DOHH2 (cell line): ENCODE data around the gene FBN2.

Experiments
- H3F3A ChIP-seq: fragments of 200-600 bp; sonication (generic), shearing (Covaris generic); 2 replicates; pipeline ENCODE4 v1.6.0; 2016; ENCODE audit warnings: antibody characterized with exemption, mild to moderate bottlenecking; ENCODE audit not compliant: control insufficient read depth, insufficient read depth
- H3K27ac ChIP-seq: fragments of 200-600 bp; sonication (generic); 2 replicates; pipeline ENCODE4 v1.5.1; 2014; ENCODE audit warnings: low read depth, mild to moderate bottlenecking, low read length, moderate library complexity
- H3K27me3 ChIP-seq: fragments of 200-600 bp; sonication (generic); 2 replicates; pipeline ENCODE4 v1.6.1; 2014; ENCODE audit warnings: mild to moderate bottlenecking, low read length, mixed read lengths; ENCODE audit not compliant: control insufficient read depth
- H3K36me3 ChIP-seq: fragments of 200-600 bp; sonication (generic); 2 replicates; pipeline ENCODE4 v1.6.1; 2014; ENCODE audit warnings: mild to moderate bottlenecking, low read length, moderate library complexity, mixed read lengths; ENCODE audit not compliant: control insufficient read depth
- H3K4me1 ChIP-seq: fragments of 200-600 bp; sonication (generic); 2 replicates; pipeline ENCODE4 v1.6.1; 2014; ENCODE audit warnings: mild to moderate bottlenecking, low read length, mixed read lengths; ENCODE audit not compliant: control insufficient read depth
- H3K4me2 ChIP-seq: fragments of 200-600 bp; sonication (generic); 2 replicates; pipeline ENCODE4 v1.6.0; 2014; ENCODE audit warnings: mild to moderate bottlenecking, low read length, moderate library complexity
- H3K4me3 ChIP-seq: fragments of 200-600 bp; sonication (generic); 2 replicates; pipeline ENCODE4 v1.5.1; 2014; ENCODE audit warnings: mild to moderate bottlenecking, low read length, mixed read lengths
- H3K79me2 ChIP-seq: fragments of 200-600 bp; sonication (generic); 2 replicates; pipeline ENCODE4 v1.6.1; 2014; ENCODE audit warnings: mild to moderate bottlenecking, low read length, mixed read lengths; ENCODE audit not compliant: control insufficient read depth
- H3K9me2 ChIP-seq: fragments of 200-600 bp; sonication (generic); replicated peaks from 2 replicates; pipeline ENCODE4 v1.6.1; 2014; ENCODE audit warnings: mild to moderate bottlenecking, low read length, mixed read lengths; ENCODE audit not compliant: control insufficient read depth
- H3K9me3 ChIP-seq: fragments of 200-600 bp; sonication (generic); 2 replicates; pipeline ENCODE4 v1.6.1; 2014; ENCODE audit warnings: antibody characterized with exemption, low read length, mixed read lengths; ENCODE audit not compliant: control insufficient read depth, insufficient read depth
- H4K20me1 ChIP-seq: fragments of 200-600 bp; sonication (generic); 2 replicates; pipeline ENCODE4 v1.6.0; 2014; ENCODE audit warnings: low read depth, mild to moderate bottlenecking, antibody characterized with exemption, low read length, moderate library complexity; ENCODE audit not compliant: control insufficient read depth, insufficient read depth
- CTCF ChIP-seq: fragments of 200-600 bp; sonication (generic); IDR thresholded peaks from one replicate; pipeline ENCODE4 v1.5.1; 2014; ENCODE audit warnings: antibody characterized with exemption, mild to moderate bottlenecking, low read depth, low read length; ENCODE audit not compliant: poor library complexity, severe bottlenecking
- EZH2phosphoT487 ChIP-seq: fragments of 200-600 bp; sonication (generic); IDR thresholded peaks from 2 replicates; pipeline ENCODE4 v1.6.1; 2017; ENCODE audit warnings: borderline replicate concordance, mild to moderate bottlenecking, antibody characterized with exemption, low read length, moderate library complexity, mixed read lengths

The FBN2 gene

DNA sequence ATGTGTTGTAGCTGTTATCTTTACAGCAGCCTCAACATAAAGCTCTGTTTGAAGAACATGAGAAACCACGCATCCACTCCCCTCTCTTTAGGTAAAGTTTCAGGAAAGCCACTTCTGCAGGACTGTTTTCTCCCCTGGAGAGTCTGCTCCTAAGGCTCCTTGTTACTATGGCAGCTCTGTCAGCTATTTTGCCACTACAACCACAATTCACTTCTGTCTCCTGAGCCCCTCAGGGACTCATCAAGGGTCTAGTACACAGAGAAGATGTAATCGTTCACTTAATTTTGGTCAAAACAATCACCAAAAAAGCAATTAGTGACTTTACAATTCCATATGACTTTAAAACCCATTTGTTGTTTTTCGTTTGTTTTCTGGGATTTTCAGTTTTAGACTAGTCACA, 157.7 kb downstream of the FBN2 start:
- Histone ChIP-seq H3K36me3 (no peaks in the 10 kb centered on the region), H3F3A (no peaks in the 10 kb centered on the region), H3K4me1 (no peaks in the 10 kb centered on the region), H4K20me1 (no peaks in the 10 kb centered on the region), H3K79me2 (no peaks in the 10 kb centered on the region), H3K4me2 (no peak overlapping the region), H3K4me3 (no peak overlapping the region), H3K9me3 (no peaks in the 10 kb centered on the region), H3K27ac (no peak overlapping the region), H3K27me3 (no peaks in the 10 kb centered on the region), H3K9me2 (no peaks in the 10 kb centered on the region)
- TF ChIP-seq CTCF (no peak), EZH2phosphoT487 (no peak)

DNA sequence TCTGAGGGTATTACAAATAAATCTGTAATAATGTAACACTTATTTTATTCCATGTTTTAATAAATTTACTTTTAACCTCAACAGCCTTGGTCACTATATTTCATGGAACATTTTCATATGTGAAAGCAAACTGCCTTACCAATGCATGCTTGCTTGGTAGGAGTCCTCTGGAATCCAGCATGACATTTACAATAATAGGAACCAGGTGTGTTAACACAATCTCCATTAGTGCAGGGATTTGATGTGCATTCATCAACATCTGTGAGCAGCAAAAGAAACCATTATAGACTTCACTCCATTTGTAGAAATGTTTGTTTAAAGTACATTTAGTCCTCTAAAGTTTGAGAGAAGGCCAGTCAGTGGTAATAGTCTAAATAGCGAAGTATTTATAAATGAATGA, 159.4 kb downstream of the FBN2 start:
- Histone ChIP-seq H3K27me3 (no peaks in the 10 kb centered on the region), H3K4me3 (no peak overlapping the region), H3K4me1 (no peaks in the 10 kb centered on the region), H3K36me3 (no peaks in the 10 kb centered on the region), H3K27ac (no peak overlapping the region), H3K4me2 (no peak overlapping the region), H3K9me2 (no peaks in the 10 kb centered on the region), H3K79me2 (no peaks in the 10 kb centered on the region), H3F3A (no peaks in the 10 kb centered on the region), H3K9me3 (no peaks in the 10 kb centered on the region), H4K20me1 (no peaks in the 10 kb centered on the region)
- TF ChIP-seq CTCF: no peak
- no peak for TF ChIP-seq EZH2phosphoT487

DNA sequence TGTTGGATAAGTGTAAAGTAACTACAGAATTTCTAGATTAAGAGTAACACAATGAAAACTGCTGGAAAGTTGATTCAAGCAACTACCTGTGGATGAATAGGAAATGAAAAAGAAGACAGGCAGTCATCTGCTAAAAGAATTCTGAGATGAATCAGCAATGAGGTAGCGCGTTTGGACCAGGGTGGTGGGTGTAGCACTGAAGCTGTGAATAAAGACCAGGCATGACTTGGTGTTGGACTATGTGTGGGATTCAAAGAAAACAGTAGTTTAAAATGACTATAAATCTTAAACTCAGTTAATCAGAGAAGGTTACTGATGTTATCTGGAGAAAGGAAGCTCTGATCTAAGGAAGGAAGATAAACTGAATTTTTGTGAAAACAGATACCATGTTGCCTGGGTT, 159.8 kb downstream of the FBN2 start:
- H4K20me1 ChIP-seq: no peaks in the 10 kb centered on the region
- TF ChIP-seq EZH2phosphoT487 (no peak), CTCF (no peak)
- H3K4me3 ChIP-seq: no peak overlapping the region
- no peaks in the 10 kb centered on the region for H3K9me3 ChIP-seq
- H3K27me3 ChIP-seq: no peaks in the 10 kb centered on the region
- H3K4me1 ChIP-seq: no peaks in the 10 kb centered on the region
- H3K27ac ChIP-seq: no peak overlapping the region
- H3K79me2 ChIP-seq: no peaks in the 10 kb centered on the region
- no peaks in the 10 kb centered on the region for H3F3A ChIP-seq
- H3K36me3 ChIP-seq: no peaks in the 10 kb centered on the region
- no peaks in the 10 kb centered on the region for H3K9me2 ChIP-seq
- no peak overlapping the region for H3K4me2 ChIP-seq

DNA sequence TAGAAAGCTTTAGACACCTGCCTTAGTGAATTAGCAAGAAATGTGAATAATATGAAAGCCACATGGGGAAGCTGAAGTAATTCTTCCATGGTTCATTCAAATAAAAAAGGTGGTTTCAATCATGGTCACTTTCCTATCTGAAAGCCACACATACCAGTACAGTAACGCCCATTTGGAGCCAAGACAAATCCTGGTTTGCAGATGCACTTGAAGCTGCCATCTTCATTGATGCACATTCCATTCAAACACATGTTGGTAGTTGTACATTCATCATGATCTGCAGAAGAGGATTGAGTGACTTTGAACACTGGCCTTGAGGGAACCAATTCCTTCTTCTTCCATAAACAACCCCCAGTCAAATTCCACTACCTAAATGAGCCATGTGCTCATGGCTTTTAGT, 161.5 kb downstream of the FBN2 start:
- Histone ChIP-seq H3K27ac (no peak overlapping the region), H3K4me3 (no peak overlapping the region), H3F3A (no peaks in the 10 kb centered on the region), H3K36me3 (no peaks in the 10 kb centered on the region), H3K9me3 (no peaks in the 10 kb centered on the region), H3K9me2 (no peaks in the 10 kb centered on the region), H3K4me2 (no peak overlapping the region), H3K4me1 (no peaks in the 10 kb centered on the region), H3K27me3 (no peaks in the 10 kb centered on the region), H3K79me2 (no peaks in the 10 kb centered on the region), H4K20me1 (no peaks in the 10 kb centered on the region)
- TF ChIP-seq CTCF: no peak
- TF ChIP-seq EZH2phosphoT487: no peak
